SK-N-SH (cell line): ENCODE data around the gene RABGGTA. TPM values are rescaled to one million over a fixed set of nuclear protein-coding genes. Genes with fewer than 3 reads are reported as not detected.

Experiments used
- CTCF ChIA-PET: fragments of 300-600, 350-600 bp; formaldehyde crosslinking; extraction: SDS; loops from one replicate; lab custom pipeline; 2021; lab: Yijun Ruan, JAX
- POLR2A ChIA-PET: fragments of 350-600 bp; sonication (Branson Sonifier 250); formaldehyde crosslinking; extraction: SDS; loops from one replicate; lab custom pipeline; 2020; ENCODE audit warnings: antibody characterized with exemption, inconsistent platforms; lab: Yijun Ruan, JAX
- DNase-seq: peaks from one replicate; pipeline ENCODE4 v3.0.0; 2012
- H2AFZ ChIP-seq: fragments of 200-600 bp; sonication (generic); 2 replicates; pipeline ENCODE4 v1.8.1; 2016; ENCODE audit warnings: antibody characterized with exemption, mild to moderate bottlenecking, low read depth
- H3F3A ChIP-seq: fragments of 200-600 bp; sonication (generic); replicated peaks from 2 replicates; pipeline ENCODE3; 2016; ENCODE audit warnings: antibody characterized with exemption, mild to moderate bottlenecking; ENCODE audit not compliant: insufficient read depth
- H3K27ac ChIP-seq, 2 experiments: fragments of 200-500 bp in 1 of 2; fragments of 200-600 bp in 1 of 2; sonication (Bioruptor generic) in 1 of 2; sonication (generic), shearing (Covaris generic) in 1 of 2; 2 replicates each; pipeline versions ENCODE4 v1.5.1 to v1.6.1; 2014 to 2016; ENCODE audit warnings: low read depth in 2 of 2, inconsistent platforms in 1 of 2, low read length in 1 of 2, mild to moderate bottlenecking in 1 of 2, mixed read lengths in 1 of 2
- H3K27me3 ChIP-seq: fragments of 200-600 bp; sonication (generic), shearing (Covaris generic); 2 replicates; pipeline ENCODE4 v1.6.1; 2016; ENCODE audit warnings: mixed run types; ENCODE audit not compliant: insufficient read depth
- H3K36me3 ChIP-seq, 2 experiments: fragments of 200-500 bp in 1 of 2; fragments of 200-600 bp in 1 of 2; sonication (Bioruptor generic) in 1 of 2; sonication (generic) in 1 of 2; replicated peaks in 1 of 2; 2 replicates each; pipeline versions ENCODE3 to v1.5.1; 2014 to 2016; ENCODE audit warnings: low read length in 1 of 2, mild to moderate bottlenecking in 1 of 2; ENCODE audit not compliant: insufficient read depth in 2 of 2, control insufficient read depth in 1 of 2
- H3K4me1 ChIP-seq, 2 experiments: fragments of 200-500 bp in 1 of 2; fragments of 200-600 bp in 1 of 2; sonication (Bioruptor generic) in 1 of 2; sonication (generic), shearing (Covaris generic) in 1 of 2; 2 replicates each; pipeline versions ENCODE4 v1.5.1 to v1.6.1; 2014 to 2016; ENCODE audit warnings: low read depth in 1 of 2, low read length in 1 of 2, mixed run types in 1 of 2; ENCODE audit not compliant: insufficient read depth in 2 of 2, control insufficient read depth in 1 of 2
- H3K4me2 ChIP-seq: fragments of 200-600 bp; sonication (generic), shearing (Covaris generic); 2 replicates; pipeline ENCODE4 v1.6.1; 2017; ENCODE audit warnings: mixed run types
- H3K4me3 ChIP-seq, 2 experiments: fragments of 200-500 bp in 1 of 2; fragments of 200-600 bp in 1 of 2; sonication (Bioruptor generic) in 1 of 2; sonication (generic), shearing (Covaris generic) in 1 of 2; 2 replicates each; pipeline versions ENCODE4 v1.5.1 to v1.8.1; 2014 to 2016; ENCODE audit warnings: low read depth in 2 of 2, inconsistent platforms in 1 of 2, low read length in 1 of 2, mild to moderate bottlenecking in 1 of 2, mixed read lengths in 1 of 2, moderate library complexity in 1 of 2
- H3K79me2 ChIP-seq: fragments of 200-600 bp; sonication (generic); 2 replicates; pipeline ENCODE4 v1.8.1; 2017; ENCODE audit warnings: mild to moderate bottlenecking; ENCODE audit not compliant: insufficient read depth
- H3K9ac ChIP-seq: fragments of 200-600 bp; sonication (generic); 2 replicates; pipeline ENCODE4 v1.6.1; 2017; ENCODE audit warnings: mixed run types
- H3K9me2 ChIP-seq: fragments of 200-600 bp; sonication (generic); 2 replicates; pipeline ENCODE4 v1.6.1; 2017; ENCODE audit warnings: mixed run types
- H3K9me3 ChIP-seq: fragments of 200-600 bp; sonication (generic); 2 replicates; pipeline ENCODE4 v1.6.1; 2017; ENCODE audit warnings: mixed run types, mild to moderate bottlenecking, moderate library complexity
- H4K20me1 ChIP-seq: fragments of 200-600 bp; sonication (generic); 2 replicates; pipeline ENCODE4 v1.6.1; 2017; ENCODE audit warnings: mild to moderate bottlenecking, mixed run types; ENCODE audit not compliant: insufficient read depth
- CTCF ChIP-seq: fragments of 200-600 bp; sonication (generic); IDR thresholded peaks from 2 replicates; pipeline ENCODE4 v1.6.1; 2017; ENCODE audit warnings: antibody characterized with exemption, mild to moderate bottlenecking, moderate library complexity
- FOSL2 ChIP-seq: IDR thresholded peaks from 2 replicates; pipeline ENCODE4 v1.4.0; 2012; ENCODE audit warnings: low read depth, mild to moderate bottlenecking, moderate library complexity, borderline replicate concordance
- FOXM1 ChIP-seq: IDR thresholded peaks from 2 replicates; pipeline ENCODE4 v1.4.0; 2012; ENCODE audit warnings: low read depth, mild to moderate bottlenecking
- MAX ChIP-seq: IDR thresholded peaks from 2 replicates; pipeline ENCODE4 v1.4.0; 2012; ENCODE audit warnings: low read depth
- NRF1 ChIP-seq: IDR thresholded peaks from 2 replicates; pipeline ENCODE4 v1.6.1; 2012; ENCODE audit warnings: low read depth, mild to moderate bottlenecking, low read length
- POLR2AphosphoS5 ChIP-seq: IDR thresholded peaks from 2 replicates; pipeline ENCODE4 v1.6.1; 2012; ENCODE audit warnings: low read depth, low read length
- RAD21 ChIP-seq: IDR thresholded peaks from 2 replicates; pipeline ENCODE4 v1.6.1; 2012; ENCODE audit warnings: mild to moderate bottlenecking, low read length
- RCOR1 ChIP-seq: fragments of 150-350 bp; IDR thresholded peaks from 2 replicates; pipeline ENCODE4 v1.6.1; 2017; ENCODE audit warnings: antibody characterized with exemption, low read length
- RFX5 ChIP-seq: IDR thresholded peaks from 2 replicates; pipeline ENCODE4 v1.6.1; 2012; ENCODE audit warnings: mild to moderate bottlenecking, improper control_type of control experiment, low read length
- SMC3 ChIP-seq: IDR thresholded peaks from 2 replicates; pipeline ENCODE4 v1.6.1; 2012; ENCODE audit warnings: low read depth, low read length, improper control_type of control experiment
- USF2 ChIP-seq: fragments of 150-350 bp; IDR thresholded peaks from 2 replicates; pipeline ENCODE4 v1.6.1; 2017; ENCODE audit warnings: antibody characterized with exemption, low read length, low read depth, borderline replicate concordance
- WGBS: methylation state at CpG from one replicate; pipeline ENCODE4 v1.1.6; 2017; ENCODE audit warnings: low lambda C conversion rate; 5-methylcytosine and 5-hydroxymethylcytosine counted together
- polyA plus RNA-seq, 3 experiments: library from polyadenylated mRNA; depleted of rRNA; stranded (reverse); fragments of >200 nt; gene quantifications; 2 replicates each; pipeline ENCODE4 v1.2.3, GENCODE V29; 2012

The RABGGTA gene
- polyA plus RNA-seq, 1 of the 3 experiments (the other 2 are of a cell fraction) = 59.4 TPM

GRCh38 chr14:24271134-24271833, at the start of gene RABGGTA (continued):
- TF ChIP-seq NRF1 (peak; percentile 90), RFX5 (peak; percentile 55; the same call in 1 of the 2 replicates), CTCF (peak; percentile 68), RAD21 (no peak), SMC3 (peak; percentile 30; the same call in 1 of the 2 replicates), RCOR1 (peak; percentile 60), POLR2AphosphoS5 (peak; percentile 63), MAX (peak; percentile 84), USF2 (no peak)

GRCh38 chr14:24317141-24317928, 45.9 kb upstream of the RABGGTA start:
- Histone ChIP-seq H3K27ac (no peak overlapping the region; a peak in 1 of 4 replicates), H3K4me3 (no peak overlapping the region), H4K20me1 (no peaks in the 10 kb centered on the region), H3K4me2 (peak overlapping the region; percentile 25; the same call in 1 of the 2 replicates), H3K4me1 (peaks cover 0 to 8% of the 10 kb centered on the region in 2 experiments; a peak in 1 of 4 replicates), H3K9me2 (no peaks in the 10 kb centered on the region), H3F3A (peaks cover 10% of the 10 kb centered on the region), H3K9ac (no peak overlapping the region), H3K27me3 (peaks cover 12% of the 10 kb centered on the region; the same call in 1 of the 2 replicates), H3K36me3 (no peaks in the 10 kb centered on the region), H3K79me2 (no peaks in the 10 kb centered on the region), H3K9me3 (no peaks in the 10 kb centered on the region), H2AFZ (no peak overlapping the region)
- DNase-seq = no peak
- TF ChIP-seq CTCF (no peak), FOSL2 (peak; percentile 31; the same call in 1 of the 2 replicates), FOXM1 (no peak), SMC3 (no peak)
- ChIA-PET POLR2A (interaction anchor here (0.8 to 1.6 kb wide), 2 partner anchors 9 to 16 kb away, joined by 3 read pairs; no protein-coding TSS in a partner anchor), CTCF (interaction anchor here (1.2 to 14.6 kb wide), 6 partner anchors 9 to 119 kb away, joined by 5 to 115 read pairs (median 16); partner anchors contain the start of genes ADCY4, CIDEB, LTB4R and LTB4R2)
- WGBS = 98% methylated on average over 3 of the region's 3 CpGs
